Measurements from ENCODE around the gene FHAD1.

- TF ChIP-seq, protein P1, sequence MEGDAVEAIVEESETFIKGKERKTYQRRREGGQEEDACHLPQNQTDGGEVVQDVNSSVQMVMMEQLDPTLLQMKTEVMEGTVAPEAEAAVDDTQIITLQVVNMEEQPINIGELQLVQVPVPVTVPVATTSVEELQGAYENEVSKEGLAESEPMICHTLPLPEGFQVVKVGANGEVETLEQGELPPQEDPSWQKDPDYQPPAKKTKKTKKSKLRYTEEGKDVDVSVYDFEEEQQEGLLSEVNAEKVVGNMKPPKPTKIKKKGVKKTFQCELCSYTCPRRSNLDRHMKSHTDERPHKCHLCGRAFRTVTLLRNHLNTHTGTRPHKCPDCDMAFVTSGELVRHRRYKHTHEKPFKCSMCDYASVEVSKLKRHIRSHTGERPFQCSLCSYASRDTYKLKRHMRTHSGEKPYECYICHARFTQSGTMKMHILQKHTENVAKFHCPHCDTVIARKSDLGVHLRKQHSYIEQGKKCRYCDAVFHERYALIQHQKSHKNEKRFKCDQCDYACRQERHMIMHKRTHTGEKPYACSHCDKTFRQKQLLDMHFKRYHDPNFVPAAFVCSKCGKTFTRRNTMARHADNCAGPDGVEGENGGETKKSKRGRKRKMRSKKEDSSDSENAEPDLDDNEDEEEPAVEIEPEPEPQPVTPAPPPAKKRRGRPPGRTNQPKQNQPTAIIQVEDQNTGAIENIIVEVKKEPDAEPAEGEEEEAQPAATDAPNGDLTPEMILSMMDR (IDR thresholded peaks at IDR 0.05): no peak
- no peak for TF ChIP-seq POLR2A (IDR thresholded peaks at IDR 0.05)
Observed at GRCh38 chr1:15332952-15333715, 86.1 kb downstream of the FHAD1 start.

All from thyroid gland (tissue), 4 donors.